ENCODE data around the gene ATG9B. TPM values are rescaled to one million over a fixed set of nuclear protein-coding genes. Genes with fewer than 3 reads are reported as not detected.

Gene ATG9B
- total and polyA plus RNA-seq, 5 experiments from 2014 or later: 9.2 to 42.2 (median 34.6) TPM

DNA sequence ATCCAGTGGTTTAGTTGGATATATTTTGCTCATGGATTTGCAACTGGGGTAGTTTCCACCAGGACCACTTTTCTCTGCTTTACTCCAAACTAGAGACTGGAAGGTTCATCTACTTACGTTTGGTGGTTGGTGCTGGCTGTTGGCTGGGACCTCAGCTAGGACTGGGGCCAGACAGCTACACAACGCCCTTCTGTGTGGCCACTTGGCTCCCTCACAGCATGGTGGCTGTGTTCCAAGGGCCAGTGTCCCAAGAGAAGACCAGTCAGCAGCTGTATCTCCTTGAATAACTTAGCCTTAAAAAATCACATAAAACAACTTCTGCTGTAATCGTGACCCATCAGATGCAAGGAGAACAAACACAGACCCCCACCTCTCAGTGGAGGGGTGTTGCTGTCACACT, 41.9 kb downstream of the ATG9B start:
- DNase-seq: no peak

DNA sequence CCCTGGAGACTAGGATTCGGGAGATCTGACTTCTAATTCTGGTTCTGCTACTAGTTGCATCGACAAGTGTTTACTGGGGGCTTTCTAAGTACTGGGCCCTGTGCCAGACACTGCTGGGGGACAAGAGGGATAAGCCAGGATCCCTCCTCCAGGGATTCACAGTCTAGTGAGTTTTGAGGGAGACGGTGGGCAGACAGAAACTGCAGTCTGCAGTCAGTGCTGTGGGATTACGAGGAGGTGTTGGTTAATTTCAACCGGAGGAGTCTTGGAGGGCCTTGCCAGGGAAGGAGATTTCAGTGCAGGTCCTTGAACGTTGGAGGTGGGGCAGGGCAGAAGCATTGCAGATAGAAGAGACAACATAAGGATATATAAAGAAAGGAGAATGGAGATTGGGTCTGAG, 42.6 kb downstream of the ATG9B start:
- peaks cover 20 to 33% (median 27%) of the 10 kb centered on the region in 4 donors for H3K4me1 Mint-ChIP-seq
- H3K9me3 Mint-ChIP-seq: peaks cover 0 to 2% (median 0%) of the 10 kb centered on the region in 9 donors
- POLR2A ChIA-PET: no interaction called here
- H3K36me3 Mint-ChIP-seq: no peaks in the 10 kb centered on the region
- ATAC-seq: no peak
- DNase-seq: peak in 1 of 10 donors; percentile 16
- peak overlapping the region in 1 of 10 donors; percentile 16 for H3K4me3 Mint-ChIP-seq
- H3K27ac Mint-ChIP-seq: no peak overlapping the region
- H3K27me3 Mint-ChIP-seq: peaks cover 7 to 52% (median 32%) of the 10 kb centered on the region in 5 donors

More for the DNA sequence above, 41.9 kb downstream of the ATG9B start:
- Mint-ChIP-seq H3K9me3 (peaks cover 0 to 2% (median 0%) of the 10 kb centered on the region in 9 donors), H3K4me1 (peaks cover 14 to 26% (median 20%) of the 10 kb centered on the region in 4 donors), H3K27me3 (peaks cover under 1 to 45% (median 26%) of the 10 kb centered on the region in 5 donors), H3K4me3 (no peak overlapping the region), H3K36me3 (no peaks in the 10 kb centered on the region), H3K27ac (no peak overlapping the region)
- POLR2A ChIA-PET: no interaction called here
- ATAC-seq: no peak

GRCh38 chr7:150980663-150981062, 43.6 kb downstream of the ATG9B start:
- H3K4me1 Mint-ChIP-seq: peaks cover 16 to 32% (median 24%) of the 10 kb centered on the region in 4 donors
- DNase-seq: peak in 1 of 10 donors; percentile 4
- POLR2A ChIA-PET: interaction anchor here (0.8 to 2.8 kb wide), 4 partner anchors 12 to 49 kb away, joined by 3 to 14 read pairs (median 3); no protein-coding TSS in a partner anchor
- no peak overlapping the region for H3K4me3 Mint-ChIP-seq
- peaks cover 8 to 53% (median 34%) of the 10 kb centered on the region in 5 donors for H3K27me3 Mint-ChIP-seq
- no peaks in the 10 kb centered on the region for H3K9me3 Mint-ChIP-seq
- H3K36me3 Mint-ChIP-seq: no peaks in the 10 kb centered on the region
- no peak for ATAC-seq
- H3K27ac Mint-ChIP-seq: peak overlapping the region in 1 of 10 donors; percentile 48

DNA sequence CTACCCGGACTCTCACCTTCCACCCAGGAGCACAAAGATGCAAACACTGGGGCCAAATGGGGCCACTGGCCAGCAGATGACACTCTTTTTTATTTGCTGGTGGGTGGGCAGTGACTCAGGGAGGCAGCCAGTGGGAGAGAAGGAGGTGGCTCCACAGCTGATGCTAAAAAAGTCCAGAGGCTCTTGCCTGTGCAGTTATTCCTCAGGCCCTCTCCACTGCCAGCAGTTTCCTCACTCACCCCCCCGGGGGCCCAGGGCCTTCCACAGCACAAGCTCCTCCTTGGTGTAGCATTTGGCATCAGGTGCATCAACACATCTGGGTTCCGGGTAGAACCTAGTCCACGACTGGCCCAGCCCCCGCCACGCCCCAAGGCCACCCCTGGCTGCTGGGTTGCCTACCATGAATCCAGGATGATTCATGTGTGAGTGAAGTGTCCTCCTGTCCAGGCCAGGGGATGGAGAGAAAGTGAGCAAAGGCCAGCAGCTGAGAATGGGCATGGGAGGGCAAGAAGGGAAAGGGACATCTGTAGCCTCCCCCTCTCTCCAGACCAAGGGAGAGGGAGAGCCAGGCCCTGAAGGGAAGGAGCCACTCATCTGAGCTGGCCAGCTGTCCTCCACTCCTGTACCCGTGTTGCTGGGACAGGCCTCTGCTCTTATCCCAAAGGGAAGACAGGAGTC, 44.4 kb downstream of the ATG9B start:
- peak in 1 of 10 donors; percentile 37 for DNase-seq
- Mint-ChIP-seq H3K27ac (peak overlapping the region in 1 of 10 donors; percentile 14), H3K4me3 (peak overlapping the region in 6 of 10 donors; percentile 29 to 56 (median 42)), H3K4me1 (peaks cover 21 to 33% (median 27%) of the 10 kb centered on the region in 4 donors), H3K36me3 (no peaks in the 10 kb centered on the region), H3K9me3 (no peaks in the 10 kb centered on the region), H3K27me3 (peaks cover 8 to 50% (median 31%) of the 10 kb centered on the region in 5 donors)
- ATAC-seq: no peak
- POLR2A ChIA-PET: interaction anchor here (0.8 to 2.8 kb wide), 5 partner anchors 11 to 48 kb away, joined by 3 to 14 read pairs (median 3); partner anchors contain the start of gene NOS3

DNA sequence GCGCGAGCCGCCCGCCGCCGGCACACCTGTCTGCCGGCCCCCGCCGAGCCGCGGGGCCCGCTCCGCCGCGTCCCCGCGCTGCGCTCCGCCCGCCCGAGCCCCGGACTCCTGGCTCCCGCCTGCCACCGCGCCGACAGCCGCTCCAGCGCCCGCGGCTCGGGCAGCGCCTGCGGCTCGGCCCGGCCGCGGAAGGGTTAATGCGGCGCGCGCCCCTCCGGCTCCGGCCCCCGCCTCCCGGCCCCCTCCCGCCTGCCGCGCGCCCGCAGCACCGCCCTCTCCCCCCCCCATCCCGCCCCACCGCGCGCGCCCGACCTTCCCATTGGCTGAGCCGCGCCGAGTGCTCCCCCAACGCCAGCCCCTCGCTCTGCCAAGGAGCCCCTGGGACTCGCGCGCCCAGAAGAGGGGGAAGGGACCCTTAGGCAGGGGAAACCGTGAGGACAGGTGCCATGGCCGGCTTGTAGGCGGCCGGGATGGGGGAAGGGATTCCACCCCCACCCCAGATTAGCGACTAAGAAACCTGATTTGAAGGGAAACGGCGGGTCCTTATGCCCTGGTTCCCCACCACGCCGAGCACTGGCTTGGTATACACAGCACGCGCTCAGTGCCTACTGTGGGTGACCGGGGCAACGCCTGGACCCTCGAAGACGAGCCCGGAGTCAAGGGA, 46.0 kb downstream of the ATG9B start, which contains the start of gene KCNH2:
KCNH2 (minus strand) TSS at position 196 of the 664 bp plus-strand sequence. CDS start 408 bp downstream, outside the sequence.
- peak in 1 of 2 donors; percentile 12 for ATAC-seq
- peaks cover 27 to 47% (median 40%) of the 10 kb centered on the region in 4 donors for H3K4me1 Mint-ChIP-seq

DNA sequence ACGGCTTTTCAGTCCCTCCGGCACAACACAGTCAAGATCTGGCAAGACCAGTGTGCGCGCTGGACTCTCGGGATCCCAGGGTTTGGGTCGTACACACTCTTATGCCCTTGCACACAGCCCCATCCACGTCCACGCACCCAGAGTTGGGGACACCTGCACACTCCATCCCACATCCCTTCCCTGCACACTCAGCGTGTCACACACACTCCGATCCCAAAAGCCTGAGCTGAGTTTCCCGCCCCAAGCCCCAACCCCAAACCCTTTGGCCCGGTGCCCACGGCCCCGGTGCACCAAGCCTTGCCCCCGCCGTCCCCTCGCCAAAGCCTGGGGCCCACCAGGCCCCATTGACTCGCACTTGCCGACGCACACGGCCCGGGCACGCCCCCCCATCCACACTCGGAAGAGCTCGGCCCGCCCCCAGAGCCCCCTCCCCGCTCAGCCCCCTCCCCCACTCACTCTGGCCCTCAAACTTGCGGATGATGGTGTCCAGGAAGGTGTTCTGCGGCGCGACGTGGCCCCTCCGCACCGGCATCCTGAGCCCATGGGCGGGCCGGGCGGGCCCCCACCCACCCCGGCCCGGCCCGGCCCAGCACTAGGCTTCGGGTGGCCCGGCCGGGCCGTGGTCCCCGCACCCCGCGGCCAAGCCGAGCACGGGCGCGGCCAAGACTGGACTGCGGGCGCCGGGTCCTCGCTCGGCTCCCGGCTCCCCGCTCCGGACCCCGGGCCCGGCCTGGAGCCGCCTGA, 46.7 kb downstream of the ATG9B start:
- peaks cover 7 to 40% (median 27%) of the 10 kb centered on the region in 5 donors for H3K27me3 Mint-ChIP-seq
- no peak for DNase-seq
- POLR2A ChIA-PET: interaction anchor here (1.0 to 1.1 kb wide), 2 partner anchors 8 to 35 kb away, joined by 3 to 4 read pairs; no protein-coding TSS in a partner anchor
- no peaks in the 10 kb centered on the region for H3K36me3 Mint-ChIP-seq
- peak overlapping the region in 5 of 10 donors; percentile 38 to 75 (median 47) for H3K27ac Mint-ChIP-seq
- no peaks in the 10 kb centered on the region for H3K9me3 Mint-ChIP-seq
- no peak for ATAC-seq
- peaks cover 28 to 54% (median 45%) of the 10 kb centered on the region in 4 donors for H3K4me1 Mint-ChIP-seq
- H3K4me3 Mint-ChIP-seq: peak overlapping the region; percentile 66 to 90 (median 82)

More for the DNA sequence above, 46.0 kb downstream of the ATG9B start, which contains the start of gene KCNH2:
- peak within 1 kb of the TSS; percentile 69 to 90 (median 82) for H3K4me3 Mint-ChIP-seq
- POLR2A ChIA-PET: interaction anchor here (0.6 to 2.8 kb wide), 3 partner anchors 16 to 50 kb away, joined by 3 to 14 read pairs (median 4); partner anchors contain the start of gene ABCB8
- peak in 5 of 10 donors; percentile 23 to 45 (median 42) for DNase-seq
- peak within 1 kb of the TSS in 7 of 10 donors; percentile 43 to 87 (median 81) for H3K27ac Mint-ChIP-seq
- no peaks in the 10 kb centered on the region for H3K36me3 Mint-ChIP-seq
- peaks cover 8 to 47% (median 31%) of the 10 kb centered on the region in 5 donors for H3K27me3 Mint-ChIP-seq
- no peaks in the 10 kb centered on the region for H3K9me3 Mint-ChIP-seq

DNA sequence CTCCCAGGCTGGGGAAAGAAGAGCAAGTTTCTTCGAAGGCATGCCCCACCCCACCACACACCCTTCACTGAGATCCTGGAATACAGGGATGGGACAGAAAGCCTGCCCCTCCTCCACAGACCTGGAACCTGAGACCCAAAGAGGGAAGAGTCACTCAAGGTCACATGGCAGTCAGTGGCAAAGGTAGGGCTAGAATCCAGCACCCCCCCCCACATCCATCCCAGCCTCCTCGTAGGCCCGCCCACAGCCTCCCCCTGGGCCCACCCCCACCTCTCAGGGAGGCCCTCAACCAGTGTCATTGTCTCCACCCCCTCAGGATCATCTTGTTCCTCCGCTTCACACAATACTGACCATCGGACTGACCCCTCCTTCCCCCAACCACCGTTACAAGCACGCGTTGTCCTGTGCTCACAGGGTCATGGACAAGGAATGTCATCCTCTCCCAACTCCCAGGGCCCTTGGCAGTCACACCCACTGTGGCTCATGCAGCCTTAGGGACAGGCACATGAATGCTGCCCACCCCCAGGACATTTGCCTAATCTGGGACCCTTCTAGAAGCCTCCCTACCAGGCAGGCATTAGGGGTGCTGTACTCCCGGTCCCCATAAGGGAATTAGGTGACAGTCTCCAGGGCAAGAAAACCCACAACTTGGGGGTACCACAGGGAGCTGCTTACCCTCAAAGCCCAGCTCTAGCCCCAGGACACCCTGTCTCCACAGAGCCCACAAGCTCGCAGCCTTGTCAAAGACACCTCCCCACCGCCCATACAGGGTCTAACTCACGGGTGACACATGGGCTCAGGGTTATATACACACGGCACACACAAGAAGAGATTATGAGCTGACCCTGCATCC, 47.5 kb downstream of the ATG9B start:
- ATAC-seq (no peak), DNase-seq (no peak)
- H3K4me3 Mint-ChIP-seq: peak overlapping the region; percentile 66 to 90 (median 82)
- POLR2A ChIA-PET: interaction anchor here (1.0 to 3.7 kb wide), 4 partner anchors 8 to 42 kb away, joined by 3 to 29 read pairs (median 14); no protein-coding TSS in a partner anchor
- no peaks in the 10 kb centered on the region for H3K36me3 Mint-ChIP-seq
- peak overlapping the region in 6 of 10 donors; percentile 32 to 75 (median 43) for H3K27ac Mint-ChIP-seq
- H3K9me3 Mint-ChIP-seq: no peaks in the 10 kb centered on the region
- peaks cover 7 to 39% (median 22%) of the 10 kb centered on the region in 5 donors for H3K27me3 Mint-ChIP-seq
- peaks cover 28 to 58% (median 47%) of the 10 kb centered on the region in 4 donors for H3K4me1 Mint-ChIP-seq

DNA sequence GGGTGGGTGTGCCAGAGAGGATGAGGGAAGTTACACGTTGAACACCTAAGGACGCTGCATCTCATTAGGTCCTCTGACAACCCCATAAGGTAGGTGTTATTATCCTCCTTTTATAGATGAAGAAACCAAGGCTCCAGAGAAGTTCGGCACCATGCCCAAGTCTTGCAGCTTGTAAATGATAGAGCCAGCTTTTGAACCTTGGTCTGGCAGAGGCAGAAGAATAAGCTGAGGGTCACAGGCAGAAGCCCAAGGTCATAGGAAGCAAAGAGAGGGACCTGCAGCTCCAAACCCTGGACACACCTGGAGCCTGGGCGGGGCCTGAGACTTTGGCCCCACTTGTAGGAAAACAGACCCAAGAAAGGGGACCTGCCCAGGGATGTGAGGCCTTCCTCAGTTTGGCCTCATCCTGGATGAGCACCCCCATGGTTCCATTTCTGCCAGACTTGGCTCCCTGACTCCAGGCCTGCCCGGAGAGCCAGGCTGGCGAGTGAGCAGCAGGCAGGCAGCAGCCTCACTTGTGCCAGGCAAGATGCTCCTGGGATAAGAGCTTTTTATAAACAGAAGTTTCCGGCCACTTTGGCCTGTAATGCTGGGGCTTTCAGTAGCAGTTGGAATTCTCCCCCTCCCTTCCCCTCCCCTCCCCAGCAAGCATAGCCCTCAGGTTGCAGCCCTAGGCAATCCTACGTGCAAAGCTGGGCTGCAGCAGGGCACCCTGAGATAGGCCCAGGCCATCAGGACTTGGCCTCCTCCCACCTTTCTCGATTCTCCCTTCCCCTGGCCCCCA, 48.6 kb downstream of the ATG9B start:
- Mint-ChIP-seq H3K27ac (peak overlapping the region in 8 of 10 donors; percentile 57 to 91 (median 72)), H3K9me3 (no peaks in the 10 kb centered on the region), H3K27me3 (peaks cover 3 to 29% (median 15%) of the 10 kb centered on the region in 5 donors), H3K4me1 (peaks cover 31 to 65% (median 50%) of the 10 kb centered on the region in 4 donors), H3K36me3 (no peaks in the 10 kb centered on the region), H3K4me3 (peak overlapping the region; percentile 69 to 86 (median 78))
- no peak for DNase-seq
- ATAC-seq: no peak
- POLR2A ChIA-PET: interaction anchor here (1.0 to 3.7 kb wide), 8 partner anchors 9 to 53 kb away, joined by 3 to 29 read pairs (median 8); partner anchors contain the start of genes ABCB8 and ATG9B

DNA sequence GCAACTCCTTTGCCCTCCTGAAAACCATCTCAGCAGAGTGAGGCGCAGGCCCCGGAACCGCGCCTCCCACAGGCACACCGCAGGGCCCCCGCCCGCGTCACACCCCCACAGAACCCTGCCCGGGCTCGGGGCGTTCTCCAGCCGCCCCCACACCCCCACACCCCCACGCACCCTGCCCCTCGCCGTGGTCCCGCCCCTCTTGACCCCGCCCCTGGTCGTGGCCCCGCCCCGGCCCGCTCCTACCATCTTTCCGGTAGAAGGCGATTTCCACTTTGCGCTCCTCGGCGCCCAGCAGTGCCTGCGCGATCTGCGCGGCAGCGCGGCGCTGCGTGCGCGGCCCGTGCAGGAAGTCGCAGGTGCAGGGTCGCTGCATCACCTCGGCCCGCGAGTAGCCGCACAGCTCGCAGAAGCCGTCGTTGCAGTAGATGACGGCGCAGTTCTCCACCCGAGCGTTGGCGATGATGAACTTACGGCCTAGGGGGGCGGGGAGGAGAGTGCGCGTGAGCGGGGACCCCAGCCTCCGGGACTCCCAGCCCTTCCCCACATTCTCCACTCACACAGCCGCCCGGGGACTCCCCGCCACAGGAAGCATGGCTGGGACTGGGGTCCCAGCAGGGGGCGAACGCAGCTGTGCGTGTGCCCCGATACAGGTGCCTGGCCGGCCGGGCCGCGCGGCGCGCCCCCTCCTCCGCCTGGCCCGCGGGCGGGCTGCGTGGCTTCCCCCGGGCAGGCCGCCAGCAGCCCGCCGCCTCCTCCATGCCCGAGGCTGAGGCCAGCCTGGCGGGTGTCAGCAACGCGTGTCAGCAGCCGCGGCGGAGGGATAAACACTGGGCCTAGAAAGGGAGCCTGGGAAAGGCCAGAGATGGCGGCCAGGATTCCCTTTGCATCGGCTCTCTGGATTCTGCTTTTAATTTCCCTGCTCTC, 49.6 kb downstream of the ATG9B start:
- POLR2A ChIA-PET: interaction anchor here (0.7 to 3.7 kb wide), 14 partner anchors 10 to 460 kb away, joined by 3 to 29 read pairs (median 4); partner anchors contain the start of genes ABCB8, ATG9B and GIMAP7
- H3K9me3 Mint-ChIP-seq: no peaks in the 10 kb centered on the region
- DNase-seq: peak; percentile 69 to 90 (median 80)
- peak; percentile 75 to 80 for ATAC-seq
- peak overlapping the region; percentile 70 to 98 (median 94) for H3K27ac Mint-ChIP-seq
- H3K27me3 Mint-ChIP-seq: peaks cover 3 to 27% (median 15%) of the 10 kb centered on the region in 5 donors
- H3K36me3 Mint-ChIP-seq: no peaks in the 10 kb centered on the region
- H3K4me1 Mint-ChIP-seq: peaks cover 30 to 71% (median 50%) of the 10 kb centered on the region in 4 donors
- peak overlapping the region; percentile 80 to 92 (median 87) for H3K4me3 Mint-ChIP-seq
